ENCODE measurements around the gene TCL1B.

DNA sequence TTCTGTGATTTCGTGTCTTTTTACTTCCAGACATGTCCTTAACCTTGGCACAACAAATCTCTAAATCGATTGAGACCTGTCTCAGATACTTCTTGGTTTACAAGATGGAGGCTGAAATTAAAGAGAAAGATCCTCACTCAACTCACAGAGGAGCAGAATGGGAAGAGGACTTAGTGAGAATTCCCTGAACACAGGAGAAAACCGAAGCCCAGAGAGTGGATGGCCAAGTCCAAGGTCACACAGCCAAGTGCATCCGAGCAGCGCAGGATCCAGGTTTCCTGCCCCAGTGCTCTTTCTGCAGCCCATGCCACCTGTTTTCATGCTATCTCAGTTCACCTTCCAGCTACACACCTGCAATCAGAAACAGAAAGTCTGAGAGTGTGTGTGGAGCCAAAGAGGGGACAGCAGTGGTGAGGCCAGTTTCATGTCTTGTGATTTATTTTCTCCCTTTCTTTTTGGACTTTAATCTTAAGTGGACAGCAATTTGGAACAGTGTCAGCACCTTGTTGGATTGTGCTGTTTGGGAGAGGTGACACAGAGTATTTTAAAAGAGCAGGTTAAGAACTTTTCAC, 22.9 kb upstream of the TCL1B start:
- TF ChIP-seq, protein P1, sequence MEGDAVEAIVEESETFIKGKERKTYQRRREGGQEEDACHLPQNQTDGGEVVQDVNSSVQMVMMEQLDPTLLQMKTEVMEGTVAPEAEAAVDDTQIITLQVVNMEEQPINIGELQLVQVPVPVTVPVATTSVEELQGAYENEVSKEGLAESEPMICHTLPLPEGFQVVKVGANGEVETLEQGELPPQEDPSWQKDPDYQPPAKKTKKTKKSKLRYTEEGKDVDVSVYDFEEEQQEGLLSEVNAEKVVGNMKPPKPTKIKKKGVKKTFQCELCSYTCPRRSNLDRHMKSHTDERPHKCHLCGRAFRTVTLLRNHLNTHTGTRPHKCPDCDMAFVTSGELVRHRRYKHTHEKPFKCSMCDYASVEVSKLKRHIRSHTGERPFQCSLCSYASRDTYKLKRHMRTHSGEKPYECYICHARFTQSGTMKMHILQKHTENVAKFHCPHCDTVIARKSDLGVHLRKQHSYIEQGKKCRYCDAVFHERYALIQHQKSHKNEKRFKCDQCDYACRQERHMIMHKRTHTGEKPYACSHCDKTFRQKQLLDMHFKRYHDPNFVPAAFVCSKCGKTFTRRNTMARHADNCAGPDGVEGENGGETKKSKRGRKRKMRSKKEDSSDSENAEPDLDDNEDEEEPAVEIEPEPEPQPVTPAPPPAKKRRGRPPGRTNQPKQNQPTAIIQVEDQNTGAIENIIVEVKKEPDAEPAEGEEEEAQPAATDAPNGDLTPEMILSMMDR (IDR thresholded peaks at IDR 0.05; ENCODE audit: insufficient read depth, low read length, poor library complexity, severe bottlenecking), result no peak
- TF ChIP-seq EZH2phosphoT487 (conservative IDR thresholded peaks at IDR 0.05; ENCODE audit: low read length), result no peak
